A549 (cell line): ENCODE data around the gene EIF3D. TPM values are rescaled to one million over a fixed set of nuclear protein-coding genes. Genes with fewer than 3 reads are reported as not detected.

Source experiments
- ATAC-seq, 2 experiments: fragments of 200-7000 bp in 1 of 2; fragments of >200 bp in 1 of 2; cut with Nextera tagmentation in 1 of 2; cut with Tn5 transposase in 1 of 2; 3 replicates each; pipeline versions ENCODE4 v1.8.0 to v1.9.1; 2018 to 2020; ENCODE audit warnings: mild to moderate bottlenecking in 1 of 2, moderate library complexity in 1 of 2
- CTCF ChIA-PET: fragments of 300-600 bp; sonication (Branson Sonifier 250); formaldehyde crosslinking; extraction: SDS; loops from one replicate; lab custom pipeline; 2021; ENCODE audit warnings: antibody characterized with exemption, inconsistent platforms; lab: Yijun Ruan, JAX
- POLR2A ChIA-PET: fragments of 350-600 bp; formaldehyde crosslinking; extraction: SDS; loops from one replicate; lab custom pipeline; 2021; ENCODE audit warnings: antibody characterized with exemption, inconsistent platforms; lab: Yijun Ruan, JAX
- DNase-seq, 2 experiments: peaks; one replicate each; pipeline versions ENCODE4 v3.0.0 to v3.0.0-alpha.2; 2011 to 2016; ENCODE audit warnings: low read depth in 1 of 2, low spot score in 1 of 2
- FAIRE-seq: peaks from 2 replicates; lab custom pipeline; 2011; peaks lifted over from hg19 to GRCh38; lab: Jason Lieb, UNC
- H3K27ac ChIP-seq, 2 experiments: fragments of >200 bp; sonication (Bioruptor Twin); formaldehyde crosslinking; 3 replicates each; pipeline ENCODE4 v1.5.1; 2016 to 2017
- H3K4me1 ChIP-seq: fragments of >200 bp; sonication (Bioruptor Twin); formaldehyde crosslinking; 3 replicates; pipeline ENCODE4 v1.6.1; 2016
- H3K4me2 ChIP-seq: fragments of >200 bp; sonication (Bioruptor Twin); formaldehyde crosslinking; 3 replicates; pipeline ENCODE4 v1.6.1; 2016
- H3K4me3 ChIP-seq: fragments of >200 bp; sonication (Bioruptor Twin); formaldehyde crosslinking; 3 replicates; pipeline ENCODE4 v1.5.1; 2016
- H3K9me3 ChIP-seq: fragments of >200 bp; sonication (Bioruptor Twin); formaldehyde crosslinking; 3 replicates; pipeline ENCODE4 v1.6.1; 2016
- BHLHE40 ChIP-seq: IDR thresholded peaks from 2 replicates; pipeline ENCODE4 v1.6.1; 2012; ENCODE audit warnings: low read depth, low read length, inconsistent platforms
- CBX2 ChIP-seq: fragments of 200-600 bp; sonication (generic); IDR thresholded peaks from 2 replicates; pipeline ENCODE4 v1.6.1; 2016; ENCODE audit warnings: low read depth, mild to moderate bottlenecking, borderline replicate concordance
- CEBPB ChIP-seq, 2 experiments: fragments of >200 bp in 1 of 2; sonication (Bioruptor Twin) in 1 of 2; formaldehyde crosslinking in 1 of 2; IDR thresholded peaks; 2 replicates each; pipeline ENCODE4 v1.6.1; 2012 to 2016
- CHD4 ChIP-seq: fragments of 200-600 bp; sonication (generic); IDR thresholded peaks from 2 replicates; pipeline ENCODE4 v1.6.1; 2016; ENCODE audit warnings: antibody characterized with exemption, mild to moderate bottlenecking, borderline replicate concordance
- ESRRA ChIP-seq: fragments of 150-350 bp; IDR thresholded peaks from 2 replicates; pipeline ENCODE4 v1.6.1; 2014; ENCODE audit warnings: mild to moderate bottlenecking, low read length, borderline replicate concordance
- FOXS1 ChIP-seq: fragments of 250-450 bp; sonication (Bioruptor Pico); IDR thresholded peaks from 2 replicates; pipeline ENCODE4 v1.5.0; 2020; ENCODE audit warnings: mild to moderate bottlenecking, moderate library complexity
- HEYL ChIP-seq: fragments of 250-450 bp; sonication (Bioruptor Pico); IDR thresholded peaks from 2 replicates; pipeline ENCODE4 v1.8.0; 2021; ENCODE audit warnings: mild to moderate bottlenecking, moderate library complexity
- HMGXB4 ChIP-seq: fragments of 250-450 bp; sonication (Bioruptor Pico); IDR thresholded peaks from 2 replicates; pipeline ENCODE4 v1.5.0; 2021; ENCODE audit warnings: mild to moderate bottlenecking, moderate library complexity, borderline replicate concordance
- HOXA7 ChIP-seq: fragments of 250-450 bp; sonication (Bioruptor Pico); IDR thresholded peaks from 2 replicates; pipeline ENCODE4 v1.5.0; 2020; ENCODE audit warnings: mild to moderate bottlenecking, moderate library complexity
- HOXB13 ChIP-seq: fragments of 250-450 bp; sonication (Bioruptor Pico); IDR thresholded peaks from 2 replicates; pipeline ENCODE4 v1.5.0; 2020; ENCODE audit warnings: low read depth, mild to moderate bottlenecking, moderate library complexity
- MYC ChIP-seq: IDR thresholded peaks from 2 replicates; pipeline ENCODE4 v1.6.1; 2012; ENCODE audit warnings: mild to moderate bottlenecking, inconsistent platforms, low read length, improper control_type of control experiment, borderline replicate concordance
- NFE2L2 ChIP-seq: fragments of 150-350 bp; conservative IDR thresholded peaks from 2 replicates; pipeline ENCODE4 v1.6.1; 2014; ENCODE audit warnings: low read length
- NPAS2 ChIP-seq: fragments of 250-450 bp; sonication (Bioruptor Pico); IDR thresholded peaks from 2 replicates; pipeline ENCODE4 v1.8.0; 2022; ENCODE audit warnings: mild to moderate bottlenecking, moderate library complexity, borderline replicate concordance
- PBX3 ChIP-seq: IDR thresholded peaks from 2 replicates; pipeline ENCODE4 v1.6.1; 2012
- POLR2AphosphoS2 ChIP-seq: conservative IDR thresholded peaks from 2 replicates; pipeline ENCODE4 v1.6.1; 2012; ENCODE audit warnings: low read length, improper control_type of control experiment, inconsistent platforms
- RAD21 ChIP-seq, 2 experiments: fragments of >200 bp in 1 of 2; sonication (Bioruptor Twin) in 1 of 2; formaldehyde crosslinking in 1 of 2; IDR thresholded peaks in 1 of 2; conservative IDR thresholded peaks in 1 of 2; 2 replicates in 1 of 2; 3 replicates in 1 of 2; pipeline ENCODE4 v1.6.1; 2012 to 2018; ENCODE audit warnings: inconsistent platforms in 1 of 2
- RARB ChIP-seq: fragments of 250-450 bp; sonication (Bioruptor Pico); IDR thresholded peaks from 2 replicates; pipeline ENCODE4 v1.8.0; 2021; ENCODE audit warnings: mild to moderate bottlenecking, moderate library complexity
- RCOR1 ChIP-seq: fragments of 150-350 bp; IDR thresholded peaks from 2 replicates; pipeline ENCODE4 v1.6.1; 2014; ENCODE audit warnings: antibody characterized with exemption, low read length, low read depth
- RFX5 ChIP-seq: fragments of 450-650 bp; IDR thresholded peaks from 2 replicates; pipeline ENCODE4 v1.7.1; 2014; ENCODE audit warnings: antibody characterized with exemption, mild to moderate bottlenecking, moderate library complexity
- RNF2 ChIP-seq: fragments of 200-600 bp; sonication (generic); IDR thresholded peaks from 2 replicates; pipeline ENCODE4 v1.6.1; 2016; ENCODE audit warnings: low read depth, mild to moderate bottlenecking, antibody characterized with exemption, moderate library complexity, borderline replicate concordance
- SMC3 ChIP-seq: fragments of >200 bp; sonication (Bioruptor Twin); formaldehyde crosslinking; IDR thresholded peaks from 3 replicates; pipeline ENCODE4 v1.6.1; 2018; ENCODE audit warnings: inconsistent platforms
- TFCP2L1 ChIP-seq: fragments of 250-450 bp; sonication (Bioruptor Pico); IDR thresholded peaks from 2 replicates; pipeline ENCODE4 v1.5.0; 2021; ENCODE audit warnings: mild to moderate bottlenecking
- ZC3H11A ChIP-seq: fragments of 450-650 bp; IDR thresholded peaks from 2 replicates; pipeline ENCODE4 v1.6.1; 2014; ENCODE audit warnings: antibody characterized with exemption, mild to moderate bottlenecking
- ZNF302 ChIP-seq: fragments of 250-450 bp; sonication (Bioruptor Pico); IDR thresholded peaks from 2 replicates; pipeline ENCODE4 v1.9.0; 2021; ENCODE audit warnings: inconsistent platforms, mild to moderate bottlenecking, moderate library complexity
- ZSCAN20 ChIP-seq: fragments of 250-450 bp; sonication (Bioruptor Pico); IDR thresholded peaks from 2 replicates; pipeline ENCODE4 v1.8.0; 2022; ENCODE audit warnings: mild to moderate bottlenecking, moderate library complexity
- WGBS: methylation state at CpG from one replicate; pipeline ENCODE4 v1.1.6; 2017; ENCODE audit errors: missing lambda C conversion rate; 5-methylcytosine and 5-hydroxymethylcytosine counted together
- polyA plus RNA-seq, 4 experiments: library from polyadenylated mRNA; depleted of rRNA in 3 of 4; stranded (reverse); fragments of >200 nt; fragmentation: RNase III in 1 of 4; extraction: RNeasy Plus Mini Kit Qiagen cat#74134 plus additional on column Dnase treatment in 1 of 4; gene quantifications; 2 replicates in 3 of 4; 3 replicates in 1 of 4; pipeline ENCODE4 v1.2.3, GENCODE V29; 2011 to 2017

EIF3D gene
- polyA plus RNA-seq, 2 of the 4 experiments (the other 2 are of a cell fraction): 171 to 304 TPM

GRCh38 chr22:36532466-36532865, 3.5 kb upstream of the EIF3D start:
- FAIRE-seq (no peak), DNase-seq (no peak), ATAC-seq (no peak)
- Histone ChIP-seq H3K27ac (no peak overlapping the region), H3K9me3 (no peaks in the 10 kb centered on the region), H3K4me3 (no peak overlapping the region), H3K4me1 (peaks cover 12% of the 10 kb centered on the region), H3K4me2 (no peak overlapping the region)
- 95% methylated on average over 2 of the region's 2 CpGs for WGBS
- POLR2A ChIA-PET: no interaction called here
- CTCF ChIA-PET: interaction anchor here (0.6 to 2.5 kb wide), 2 partner anchors 9 to 19 kb away, joined by 5 to 12 read pairs; no protein-coding TSS in a partner anchor
- TF ChIP-seq SMC3 (no peak), MYC (no peak), HEYL (CRISPR knock-in tag) (no peak), RCOR1 (no peak), ZSCAN20 (CRISPR knock-in tag) (no peak), NPAS2 (CRISPR knock-in tag) (no peak), CEBPB (IDR thresholded peaks at IDR 0.05) (no peak)

- FAIRE-seq (no peak), DNase-seq (no peak), ATAC-seq (peak; percentile 35 to 53; a peak in 4 of 6 replicates)
- ChIA-PET CTCF (interaction anchor here (1.0 kb wide), 1 partner anchor 17 kb away, joined by 6 read pairs; no protein-coding TSS in a partner anchor), POLR2A (interaction anchor here (0.7 to 2.2 kb wide), 2 partner anchors 13 to 446 kb away, joined by 3 to 11 read pairs; no protein-coding TSS in a partner anchor)
- H3K4me3 ChIP-seq: peak overlapping the region; percentile 98
- peak overlapping the region; percentile 94 for H3K4me2 ChIP-seq
- no peak for TF ChIP-seq POLR2AphosphoS2
- no peak for TF ChIP-seq ZNF302
- TF ChIP-seq RCOR1: no peak
- no peak for TF ChIP-seq HEYL (CRISPR knock-in tag)
- TF ChIP-seq RFX5: no peak
- no peak for TF ChIP-seq ESRRA
- no peak for TF ChIP-seq RNF2
- TF ChIP-seq ZC3H11A: no peak
- no peak for TF ChIP-seq FOXS1
- TF ChIP-seq HOXB13 (CRISPR knock-in tag): no peak
- TF ChIP-seq SMC3: no peak
- WGBS: 2% methylated on average over 8 of the region's 8 CpGs
- peak overlapping the region; percentile 94 to 100 for H3K27ac ChIP-seq
- peaks cover 17% of the 10 kb centered on the region for H3K4me1 ChIP-seq
- no peaks in the 10 kb centered on the region for H3K9me3 ChIP-seq
Measured at GRCh38 chr22:36528341-36528740, 625 bp downstream of the EIF3D start.

DNA sequence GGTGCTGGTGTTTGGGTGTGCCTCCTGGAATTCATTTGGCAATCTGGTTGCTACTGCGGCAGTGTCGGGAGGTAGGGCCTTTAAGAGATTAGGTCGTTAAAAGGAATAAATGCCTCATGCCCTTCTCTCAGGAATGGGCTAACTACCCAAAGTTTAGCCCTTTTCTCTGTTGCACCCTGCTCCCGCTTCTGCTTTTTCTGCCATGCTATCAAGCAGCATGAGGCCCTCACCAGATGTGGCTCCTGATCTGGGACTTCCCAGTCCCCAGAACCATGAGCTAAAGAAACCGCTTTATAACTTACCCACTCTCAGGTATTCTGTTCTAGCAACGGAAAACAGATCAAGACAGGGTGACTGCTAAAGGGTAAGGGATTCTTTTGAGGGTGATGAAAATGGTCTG, 6.3 kb downstream of the EIF3D start:
- ATAC-seq (no peak), FAIRE-seq (no peak)
- no peaks in the 10 kb centered on the region for H3K9me3 ChIP-seq
- TF ChIP-seq PBX3 (no peak), ZSCAN20 (CRISPR knock-in tag) (no peak), RAD21 (conservative IDR thresholded peaks at IDR 0.05 in 1 of 2, IDR thresholded peaks at IDR 0.05 in 1 of 2) (no peak), HOXA7 (CRISPR knock-in tag) (no peak), CBX2 (no peak), BHLHE40 (no peak), HOXB13 (CRISPR knock-in tag) (no peak), NFE2L2 (no peak), RFX5 (no peak), RARB (CRISPR knock-in tag) (no peak), CHD4 (no peak), POLR2AphosphoS2 (no peak), NPAS2 (CRISPR knock-in tag) (no peak), HMGXB4 (CRISPR knock-in tag) (no peak), TFCP2L1 (CRISPR knock-in tag) (no peak)
- TF ChIP-seq, all 56 proteins: peak for 0
- Histone ChIP-seq H3K4me2 (no peak overlapping the region), H3K27ac (no peak overlapping the region), H3K4me1 (peaks cover 8% of the 10 kb centered on the region), H3K4me3 (no peak overlapping the region)
- no peak for DNase-seq
- CTCF ChIA-PET: interaction anchor here (6.0 kb wide), 1 partner anchor 13 kb away, joined by 42 read pairs; no protein-coding TSS in a partner anchor
- WGBS: 93% methylated on average over 6 of the region's 6 CpGs
- POLR2A ChIA-PET: no interaction called here
